GM19468 (cell line): Measurements from ENCODE around the gene TECPR2.
"Not testable (repeated sequence)": the region's sequence is repeated elsewhere in the genome, so short reads cannot be mapped to it uniquely, and the experiment has no call there.

ENCODE experiments used
- ATAC-seq: cut with Tn5 transposase; IDR thresholded peaks from one replicate; pipeline ENCODE4 v1.9.1; 2021; ENCODE audit warnings: mild to moderate bottlenecking, moderate library complexity, moderate number of reproducible peaks; ENCODE audit not compliant: unreplicated experiment; ENCODE audit errors: extremely low read depth

Gene TECPR2

DNA sequence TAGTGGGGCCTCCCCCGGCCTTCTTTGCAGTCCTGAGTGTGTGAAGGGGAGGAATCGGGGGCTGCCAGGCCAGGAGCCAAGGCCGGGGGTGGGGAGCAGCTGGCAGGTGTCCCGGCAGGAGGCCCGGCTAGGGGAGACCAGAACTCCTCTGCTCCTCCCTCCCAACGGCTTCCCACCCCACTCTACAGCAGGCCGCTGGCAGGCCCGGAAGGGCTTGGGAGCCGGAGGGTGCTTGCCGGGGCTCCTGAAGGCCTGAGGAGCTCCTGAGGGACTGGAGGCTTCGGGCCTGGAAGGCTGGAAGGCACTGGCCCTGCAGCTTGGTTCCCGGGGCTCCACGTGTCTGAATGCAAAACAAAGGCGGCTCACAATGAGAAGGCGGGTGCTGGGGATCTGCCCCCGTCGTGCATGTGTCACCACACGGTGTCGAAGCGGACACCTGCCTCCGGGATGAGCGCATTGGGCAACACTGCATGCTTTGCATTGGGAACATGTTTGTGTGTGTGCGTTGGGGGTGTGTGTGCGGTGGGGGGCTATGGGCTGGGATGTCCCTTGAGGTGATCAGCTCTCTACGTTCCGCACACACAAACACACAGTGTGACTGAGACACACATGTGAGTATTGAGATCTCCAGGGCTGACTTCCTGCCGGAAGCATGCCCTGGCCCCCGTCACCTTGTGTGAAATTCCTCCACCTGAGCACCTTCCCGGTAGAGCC lies 177.7 kb downstream of the TECPR2 start:
- ATAC-seq, result no peak

DNA sequence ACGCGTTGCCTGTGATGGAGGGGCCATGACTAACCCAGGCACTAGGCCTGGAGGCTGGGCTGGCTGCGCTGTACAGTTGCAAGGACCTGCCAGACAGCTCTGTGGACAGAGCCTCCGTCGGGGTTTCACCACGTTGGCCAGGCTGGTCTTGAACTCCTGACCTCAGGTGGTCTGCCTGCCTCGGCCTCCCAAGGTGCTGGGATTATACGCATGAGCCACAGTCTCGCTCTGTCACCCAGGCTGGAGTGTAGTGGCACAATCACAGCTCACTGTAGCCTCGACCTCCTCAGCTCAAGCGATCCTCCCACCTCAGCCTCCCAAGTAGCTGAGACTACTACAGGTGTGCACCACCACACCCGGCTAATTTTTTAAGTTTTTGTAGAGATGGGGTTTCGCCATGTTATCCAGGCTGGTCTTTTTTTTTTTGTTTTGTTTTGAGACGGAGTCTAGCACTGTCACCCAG lies 178.3 kb downstream of the TECPR2 start:
- not testable (repeated sequence) for ATAC-seq

DNA sequence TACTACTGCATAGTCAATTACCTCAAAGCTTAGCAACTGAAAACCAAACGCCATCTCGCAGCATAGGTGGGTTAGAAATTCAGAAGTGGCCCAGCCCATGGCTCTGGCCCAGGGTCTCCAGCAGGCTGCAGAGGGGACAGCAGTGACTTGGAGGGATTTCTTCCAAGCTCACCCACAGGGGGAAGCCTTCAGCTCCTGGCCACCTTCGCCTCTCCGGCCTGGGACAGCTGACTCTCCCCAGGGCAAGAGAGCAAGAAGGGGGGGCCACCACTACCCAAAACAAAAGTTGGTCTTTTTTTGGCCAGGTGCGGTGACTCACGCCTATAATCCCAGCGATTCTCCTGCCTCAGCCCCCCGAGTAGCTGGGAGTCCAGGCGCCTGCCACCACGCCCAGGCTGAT lies 179.0 kb downstream of the TECPR2 start:
- ATAC-seq, result no peak

DNA sequence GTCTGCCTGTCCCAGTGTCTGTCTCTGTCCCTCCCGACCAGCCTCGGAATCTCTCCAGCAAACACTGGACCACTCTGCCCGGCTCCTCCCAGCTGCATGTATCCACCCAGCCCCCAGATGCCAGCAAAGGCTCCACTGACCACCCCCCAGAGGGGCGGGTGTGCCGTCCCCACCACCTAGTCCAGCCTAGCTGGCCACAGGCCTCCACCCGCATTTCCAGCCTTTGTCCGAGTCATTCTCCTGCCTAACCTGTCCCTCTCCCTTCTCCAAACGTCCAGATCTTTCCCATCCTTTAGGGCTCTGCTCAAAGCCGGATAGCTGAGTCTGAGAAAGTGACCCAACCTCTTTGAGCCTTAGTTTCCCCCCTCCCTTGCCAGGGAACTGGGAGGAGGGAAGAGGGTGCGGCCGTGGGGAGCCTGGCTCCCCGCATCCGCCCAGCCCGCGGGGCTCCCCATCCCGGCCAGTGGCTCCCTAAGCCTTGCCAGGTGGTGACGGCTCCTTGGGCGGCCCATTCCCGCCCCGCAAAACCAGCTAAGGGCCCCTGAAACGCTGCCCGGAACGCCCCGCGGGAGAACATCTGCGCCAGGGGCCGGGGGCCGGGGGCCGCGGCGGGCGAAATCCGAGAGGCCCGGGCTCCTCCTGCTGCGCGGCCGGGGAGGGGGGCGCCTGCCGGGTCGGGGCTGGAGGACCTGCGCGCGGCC lies 181.5 kb downstream of the TECPR2 start:
- no peak for ATAC-seq

- no peak for ATAC-seq
These were observed 182.2 kb downstream of the TECPR2 start for GRCh38 chr14:102544747-102545460.

DNA sequence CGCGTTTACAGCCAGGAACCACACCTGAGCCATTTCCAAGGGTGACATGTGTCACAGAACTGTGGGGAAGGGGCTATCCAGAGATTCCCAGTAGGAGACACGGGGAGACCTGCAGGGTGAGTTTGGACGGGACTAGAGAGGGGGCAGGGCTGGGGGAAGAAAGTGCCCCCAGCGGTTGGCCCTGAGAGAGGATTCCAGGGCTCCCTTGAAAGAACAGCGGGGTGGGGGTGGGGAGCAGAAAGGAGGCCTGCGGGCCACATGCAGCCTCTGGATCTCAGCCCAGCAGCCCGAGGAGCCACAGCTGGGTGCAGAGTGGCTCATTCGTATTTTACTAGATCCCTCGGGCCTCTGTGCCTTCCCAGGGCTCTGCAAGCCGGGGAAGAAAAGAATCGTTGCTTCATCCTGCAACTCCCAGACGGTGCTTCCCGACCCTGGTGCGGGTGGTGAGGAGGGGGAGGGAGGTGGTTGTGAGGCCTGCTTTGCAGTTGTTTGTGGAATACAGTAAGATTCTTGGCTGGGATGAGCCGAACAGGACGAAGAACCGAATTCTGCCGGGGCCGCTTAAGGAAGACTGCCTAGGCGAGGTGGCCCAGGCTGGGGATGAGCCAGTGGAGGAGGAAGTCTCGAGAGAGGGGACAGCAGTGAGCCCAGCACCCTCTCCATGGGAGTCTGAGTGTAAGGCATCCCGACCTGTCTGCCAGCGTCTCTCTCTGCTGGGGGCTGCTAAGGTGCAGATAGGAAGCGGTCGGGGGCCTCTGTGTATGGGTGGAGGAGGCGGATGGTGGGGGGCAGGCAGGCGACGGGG lies 182.9 kb downstream of the TECPR2 start:
- no peak for ATAC-seq

DNA sequence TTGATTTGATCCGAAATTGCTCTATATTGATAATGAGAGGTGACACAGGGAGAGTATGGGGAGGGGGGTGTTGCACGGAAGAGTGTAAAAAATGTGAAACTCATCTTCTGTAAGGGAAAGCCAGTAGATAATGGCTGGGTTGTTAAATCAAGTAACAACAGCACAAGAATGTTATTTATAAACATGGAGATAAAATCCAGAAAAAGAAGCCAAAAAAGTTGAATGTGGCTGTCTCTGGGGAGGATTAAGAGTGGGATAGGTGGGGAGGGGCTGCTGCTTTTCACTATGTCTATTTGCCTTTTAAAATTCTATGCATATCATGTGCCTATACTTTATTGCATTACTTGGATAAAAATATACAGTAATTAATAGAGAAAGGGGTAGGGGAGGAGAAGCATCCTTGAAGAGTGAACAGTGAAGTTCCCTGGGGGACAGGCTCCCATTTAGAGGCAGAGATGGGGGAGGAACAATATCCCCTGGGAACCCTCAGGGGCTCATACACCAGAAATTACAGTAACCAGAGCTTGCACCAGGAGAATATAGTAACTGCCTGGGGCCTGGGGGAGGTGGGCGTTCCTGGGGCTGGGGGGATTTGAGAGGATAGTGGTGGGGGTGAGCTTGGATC lies 186.0 kb downstream of the TECPR2 start:
- no peak for ATAC-seq

GRCh38 chr14:102550927-102551401 lies 188.2 kb downstream of the TECPR2 start:
- ATAC-seq, result not testable (repeated sequence)
